Measurements from ENCODE around the gene PRX.

PRX gene

DNA sequence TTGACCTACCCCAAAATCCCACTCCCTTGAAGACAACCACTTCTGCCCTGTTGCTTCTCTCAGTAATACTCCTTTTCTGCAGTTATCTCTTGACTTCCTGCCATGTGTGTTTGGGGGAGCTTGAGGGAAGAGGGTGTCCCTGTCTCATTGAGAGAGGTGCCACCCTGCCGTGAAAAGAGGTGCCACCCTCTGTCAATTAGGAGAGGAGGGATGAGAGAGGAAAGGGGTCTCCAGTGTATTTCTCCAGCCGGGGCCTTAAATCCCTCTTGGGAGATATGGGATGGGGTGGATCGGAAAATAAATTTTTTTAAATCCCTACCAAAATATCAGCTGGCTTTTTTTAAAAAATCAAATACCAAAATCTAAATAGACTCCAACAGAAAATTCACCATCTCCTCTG is 48.2 kb downstream of the PRX start:
- TF ChIP-seq GATA1 (IDR thresholded peaks at IDR 0.05; ENCODE audit: low read depth, low read length) (no peak), POLR2A (IDR thresholded peaks at IDR 0.05; ENCODE audit: low read length) (no peak)
- peak in 1 of 2 experiments; percentile 30 for DNase-seq

DNA sequence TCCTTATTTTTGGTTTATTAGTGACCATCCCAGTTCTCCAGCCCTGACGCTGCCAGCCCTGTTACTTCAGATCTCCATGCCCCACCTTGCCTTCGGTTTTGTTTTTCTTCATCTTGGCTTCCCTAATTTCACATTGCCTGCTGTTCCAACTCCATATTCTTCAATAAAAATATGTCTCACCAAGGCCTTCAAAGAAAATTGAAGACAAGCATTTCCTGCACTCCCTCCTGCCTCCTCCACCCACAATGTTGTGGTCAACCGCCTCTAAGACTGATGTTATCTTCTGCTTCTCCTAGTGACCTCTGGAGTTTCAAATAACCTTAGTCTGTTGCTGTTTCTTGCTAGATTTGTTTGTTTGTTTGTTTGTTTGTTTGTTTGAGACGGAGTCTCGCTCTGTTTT is 50.1 kb downstream of the PRX start:
- DNase-seq = peak; percentile 49 to 67

DNA sequence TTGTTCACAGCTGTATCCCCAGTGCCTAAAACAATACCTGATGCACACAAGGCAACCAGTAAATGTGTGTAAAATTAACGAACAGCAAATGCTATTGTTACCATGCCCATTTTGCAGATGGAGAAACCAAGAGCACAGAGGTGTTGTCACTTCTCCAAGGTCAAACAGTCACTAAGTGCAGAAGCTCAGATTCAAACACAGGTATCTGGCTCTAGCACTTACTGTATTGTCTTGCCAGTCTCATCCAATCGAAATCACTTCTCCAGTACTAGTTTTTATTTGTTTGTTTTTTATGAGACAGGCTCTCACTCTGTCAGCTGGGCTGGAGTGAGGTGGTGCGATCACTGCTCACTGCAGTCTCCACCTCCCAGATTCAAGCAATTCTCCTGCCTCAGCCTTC is 51.0 kb downstream of the PRX start:
- no peak for DNase-seq
- TF ChIP-seq GATA1 (IDR thresholded peaks at IDR 0.05; ENCODE audit: low read depth, low read length) (no peak), POLR2A (IDR thresholded peaks at IDR 0.05; ENCODE audit: low read length) (no peak)

More for the DNA sequence above, 50.1 kb downstream of the PRX start:
- TF ChIP-seq GATA1 (IDR thresholded peaks at IDR 0.05; ENCODE audit: low read depth, low read length) (no peak), POLR2A (IDR thresholded peaks at IDR 0.05; ENCODE audit: low read length) (no peak)

DNA sequence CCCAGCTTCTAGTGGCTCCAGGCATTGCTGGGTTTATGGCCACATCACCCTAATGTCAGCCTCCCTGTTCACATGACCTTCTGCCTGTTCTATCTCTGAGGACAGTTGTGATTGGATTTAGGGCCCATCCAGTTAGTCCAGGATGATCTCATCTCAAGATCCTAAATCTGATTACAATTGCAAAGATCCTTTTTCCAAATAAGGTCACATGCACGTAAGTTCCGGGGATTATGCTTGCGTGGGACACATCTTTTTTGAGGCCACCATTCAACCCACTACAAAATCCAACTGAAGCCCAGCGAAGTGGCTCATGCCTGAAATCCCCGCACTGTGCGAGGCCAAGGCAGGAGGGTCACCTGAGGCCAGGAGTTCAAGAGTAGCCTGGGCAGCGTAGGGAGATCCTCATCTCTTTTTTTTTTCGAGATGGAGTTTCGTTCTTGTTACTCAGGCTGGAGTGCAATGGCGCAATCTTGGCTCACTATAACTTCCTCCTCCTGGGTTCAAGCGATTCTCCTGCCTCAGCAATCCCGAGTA is 52.4 kb downstream of the PRX start:
- TF ChIP-seq POLR2A (IDR thresholded peaks at IDR 0.05; ENCODE audit: low read length) (no peak), GATA1 (IDR thresholded peaks at IDR 0.05; ENCODE audit: low read depth, low read length) (no peak)
- DNase-seq = no peak

DNA sequence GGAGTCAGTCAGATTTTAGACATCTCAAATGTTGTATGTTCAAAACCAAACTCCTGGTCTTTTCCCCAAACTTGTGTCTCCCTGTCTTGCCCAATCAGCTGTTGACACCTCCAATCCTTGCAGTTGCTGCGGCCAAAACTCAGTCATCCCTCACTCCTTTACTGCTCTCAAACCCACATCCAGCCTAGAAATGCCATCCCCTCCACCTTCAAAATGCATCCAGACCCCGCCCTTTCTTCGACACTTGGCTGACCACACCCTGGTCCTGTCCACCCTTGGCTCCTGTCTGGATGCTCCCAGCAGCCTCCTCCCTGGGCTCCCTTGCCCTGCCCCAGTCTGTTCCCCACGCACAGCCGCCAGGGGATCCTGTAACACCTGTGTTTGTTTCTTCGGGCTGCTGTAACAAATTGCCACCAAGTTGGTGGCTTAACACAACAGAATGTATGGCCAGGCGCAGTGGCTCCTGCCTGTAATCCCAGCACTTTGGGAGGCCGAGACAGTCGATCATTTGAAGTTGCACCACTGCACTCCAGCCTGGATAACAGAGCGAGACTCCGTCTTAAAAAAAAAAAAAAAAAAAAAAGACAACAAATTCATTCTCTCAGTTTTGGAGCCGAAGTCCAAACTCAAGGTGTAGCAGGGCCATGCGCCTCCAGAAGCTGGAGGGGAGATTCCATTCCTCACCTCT is 53.0 kb downstream of the PRX start:
- no peak for DNase-seq
- no peak for TF ChIP-seq GATA1 (IDR thresholded peaks at IDR 0.05; ENCODE audit: low read depth, low read length)
- TF ChIP-seq POLR2A (IDR thresholded peaks at IDR 0.05; ENCODE audit: low read length) = no peak

DNA sequence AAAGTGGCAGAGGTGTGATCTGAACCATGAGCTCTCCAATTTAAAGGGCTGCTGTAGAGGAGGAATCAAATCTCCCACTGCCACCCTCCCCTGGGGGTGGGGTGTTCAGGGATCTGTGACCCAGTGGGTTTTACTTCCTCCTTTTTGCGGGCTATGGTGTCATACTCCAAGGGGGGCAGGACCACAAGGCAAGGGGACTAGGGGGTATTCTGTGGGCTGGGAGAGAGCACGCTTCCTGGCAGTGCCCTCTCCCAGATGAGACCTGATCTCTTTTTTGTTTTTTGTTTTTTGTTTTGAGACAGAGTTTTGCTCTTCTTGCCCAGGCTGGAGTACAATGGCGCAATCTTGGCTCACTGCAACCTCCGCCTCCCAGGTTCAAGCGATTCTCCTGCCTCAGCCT is 54.4 kb downstream of the PRX start:
- DNase-seq = no peak

DNA sequence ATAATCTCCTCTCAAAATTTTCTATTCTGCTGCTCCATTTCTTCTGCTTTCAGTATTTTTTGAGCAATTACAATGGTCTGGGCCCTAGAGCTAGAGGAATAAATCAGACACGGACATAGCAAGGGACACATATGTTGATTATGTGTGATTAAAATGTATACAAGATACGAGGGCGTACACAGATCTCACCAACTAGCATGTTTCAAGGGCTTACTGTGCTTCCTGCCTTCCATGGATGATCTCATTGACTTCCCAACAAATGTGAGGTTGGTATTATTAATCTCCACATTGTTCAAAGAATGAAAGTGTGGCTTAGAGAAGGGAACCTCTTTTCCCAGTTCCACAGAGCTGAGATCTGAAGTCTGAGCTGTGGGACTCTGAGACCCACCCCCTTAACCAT is 55.5 kb downstream of the PRX start:
- no peak for TF ChIP-seq GATA1 (IDR thresholded peaks at IDR 0.05; ENCODE audit: low read depth, low read length)
- TF ChIP-seq POLR2A (IDR thresholded peaks at IDR 0.05; ENCODE audit: low read length) = no peak
- DNase-seq = no peak

More for the DNA sequence above, 54.4 kb downstream of the PRX start:
- no peak for TF ChIP-seq GATA1 (IDR thresholded peaks at IDR 0.05; ENCODE audit: low read depth, low read length)
- TF ChIP-seq POLR2A (IDR thresholded peaks at IDR 0.05; ENCODE audit: low read length) = no peak

DNA sequence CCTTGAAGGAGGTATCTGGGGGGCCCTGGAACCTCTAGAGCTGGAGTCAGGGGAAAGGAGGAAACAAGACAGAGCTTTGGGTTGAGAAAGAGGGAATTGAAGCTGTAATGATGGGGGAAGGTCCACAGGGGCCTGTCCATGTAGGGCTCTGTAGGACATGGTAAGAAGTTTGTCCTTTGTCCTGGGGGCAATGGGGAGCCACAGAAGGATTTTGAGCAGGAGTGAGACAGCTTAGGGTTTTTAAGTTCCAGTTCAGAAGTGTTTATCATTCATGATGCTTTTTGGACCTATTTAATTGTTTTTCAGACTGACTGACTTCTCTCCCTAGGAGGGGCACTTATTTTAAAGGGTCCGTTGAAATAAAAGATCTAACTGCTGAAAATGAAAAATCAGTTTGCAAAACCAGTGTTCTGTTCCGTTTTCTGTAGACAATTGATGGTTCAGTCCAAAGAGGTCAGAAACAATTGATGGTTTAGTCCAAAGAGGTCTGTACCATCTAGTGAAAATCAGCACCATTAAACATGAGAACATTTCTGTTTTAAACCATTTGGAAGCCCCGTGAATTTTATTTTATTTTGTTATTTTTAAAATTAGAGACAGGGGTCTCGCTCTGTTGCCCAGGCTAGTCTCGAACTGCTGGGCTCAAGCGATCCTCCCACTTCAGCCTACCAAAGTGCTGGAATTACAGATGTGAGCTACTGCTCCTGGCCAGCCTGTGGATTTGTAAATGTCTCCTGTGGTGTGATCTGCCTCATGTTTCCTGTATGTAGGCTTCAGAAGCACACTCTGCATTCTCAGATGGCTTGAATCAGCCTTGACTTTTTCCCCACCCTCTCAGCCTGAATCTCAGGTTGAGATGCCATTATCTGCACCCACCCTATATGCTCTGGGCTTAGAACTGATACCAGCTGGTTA is 56.2 kb downstream of the PRX start:
- TF ChIP-seq GATA1 (IDR thresholded peaks at IDR 0.05; ENCODE audit: low read depth, low read length) (no peak), POLR2A (IDR thresholded peaks at IDR 0.05; ENCODE audit: low read length) (no peak)
- DNase-seq = no peak

DNA sequence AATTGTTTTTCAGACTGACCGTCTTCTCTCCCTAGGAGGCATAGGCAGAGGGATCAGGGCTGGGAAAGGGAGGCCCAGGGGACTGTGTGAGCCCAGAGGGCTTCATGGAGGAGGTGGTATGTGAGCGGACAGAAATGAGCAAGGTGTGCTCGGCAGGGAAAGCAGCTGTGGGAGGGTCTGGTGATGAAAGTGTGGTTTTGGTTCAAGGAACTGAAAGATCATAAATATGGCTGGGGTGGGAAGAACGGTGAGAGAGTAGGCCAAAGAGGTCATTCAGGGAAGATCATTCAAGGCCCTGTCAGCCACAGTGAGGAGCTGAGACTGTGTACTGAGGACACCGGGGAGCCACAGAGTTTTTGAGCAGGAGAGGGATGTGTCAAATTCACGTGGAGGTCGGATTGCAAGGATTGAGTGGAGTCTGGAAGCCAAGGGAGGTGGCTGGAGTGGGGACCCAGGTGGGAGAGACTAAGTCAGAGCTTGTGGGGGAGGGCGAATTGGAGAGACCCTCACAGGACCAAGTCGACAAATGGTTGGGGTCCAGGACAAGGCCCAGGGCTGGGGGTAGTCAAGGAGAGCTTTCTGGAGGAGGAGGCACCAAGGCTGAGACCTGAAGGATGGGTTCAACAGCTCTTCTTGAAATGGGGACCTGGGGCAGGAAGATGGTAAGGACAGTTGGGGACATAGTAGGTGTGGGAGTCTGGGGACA is 57.0 kb downstream of the PRX start:
- no peak for TF ChIP-seq POLR2A (IDR thresholded peaks at IDR 0.05; ENCODE audit: low read length)
- no peak for TF ChIP-seq GATA1 (IDR thresholded peaks at IDR 0.05; ENCODE audit: low read depth, low read length)
- DNase-seq = no peak

DNA sequence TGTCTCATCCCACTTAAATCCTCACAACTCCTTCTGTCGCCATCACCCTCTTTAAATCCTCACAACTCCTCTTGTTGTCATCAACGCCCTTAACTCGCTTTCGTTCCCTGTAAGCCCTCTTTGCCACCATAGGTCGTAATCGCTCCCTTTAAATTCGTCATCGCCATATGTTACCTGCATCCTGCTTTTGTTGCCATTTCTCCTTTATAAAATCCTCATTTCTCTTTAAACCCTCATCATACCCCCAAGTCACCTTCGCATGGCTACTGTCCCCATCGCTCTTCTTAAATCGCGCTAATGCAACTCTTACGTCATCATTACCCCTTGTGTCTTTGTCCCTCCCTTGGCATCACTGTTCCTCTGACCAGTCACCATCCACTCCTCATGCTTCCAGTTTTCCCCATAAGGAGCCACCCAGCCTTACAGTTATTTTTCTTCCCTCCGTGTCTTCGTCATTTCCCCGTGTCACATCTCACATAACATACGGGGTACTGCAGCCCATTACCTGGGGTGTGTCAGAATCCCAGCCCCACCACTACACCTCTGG is 64.1 kb downstream of the PRX start:
- DNase-seq = peak; percentile 76
- no peak for TF ChIP-seq POLR2A (IDR thresholded peaks at IDR 0.05; ENCODE audit: low read length)
- TF ChIP-seq GATA1 (IDR thresholded peaks at IDR 0.05; ENCODE audit: low read depth, low read length) = no peak

DNA sequence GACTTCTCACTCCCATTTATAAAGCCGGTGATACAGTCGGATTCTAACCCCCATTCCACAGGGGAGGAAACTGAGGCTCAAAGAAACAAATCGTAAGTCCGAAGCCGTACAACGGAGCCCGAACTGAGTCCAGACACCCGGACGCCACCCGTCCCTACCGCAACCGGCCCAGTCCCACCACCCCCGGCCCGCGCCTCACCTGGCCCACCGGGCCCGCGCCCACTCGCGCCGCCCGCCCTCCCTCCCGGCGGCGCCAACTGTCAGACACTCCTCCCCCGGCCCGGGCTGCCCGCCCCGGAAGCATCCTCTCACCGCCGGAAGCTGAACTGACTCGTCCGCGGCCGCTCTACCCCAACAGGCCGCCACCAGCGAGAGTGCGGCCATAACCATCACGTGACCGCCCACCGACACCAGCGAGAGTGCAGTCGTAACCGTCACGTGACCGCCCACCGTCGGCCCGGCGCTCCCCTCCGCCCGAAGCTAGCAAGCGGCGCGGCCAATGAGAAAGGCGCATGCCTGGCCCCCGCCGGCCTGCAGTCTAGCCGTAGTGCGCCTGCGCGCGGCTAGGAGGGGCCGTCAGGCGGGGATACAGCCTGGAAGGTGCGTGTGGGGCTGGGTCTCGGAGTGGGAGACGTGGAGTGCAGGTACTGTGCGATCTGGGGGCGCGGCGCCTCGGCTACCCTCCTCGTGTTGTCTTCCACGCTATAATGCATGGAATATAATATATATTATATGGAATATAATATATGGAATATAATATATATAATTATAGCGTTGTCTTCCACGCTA is 64.9 kb downstream of the PRX start, which contains the start of the genes C19orf47 and PLD3:
TSS of gene C19orf47 (minus strand) at position 273 of the 789 bp plus-strand sequence. CDS start 6,540 bp downstream, outside the sequence.
TSS of gene PLD3 (plus strand) at position 571 of the 789 bp plus-strand sequence. CDS start 17,789 bp downstream, outside the sequence.
- DNase-seq = peak; percentile 100
- TF ChIP-seq POLR2A (IDR thresholded peaks at IDR 0.05; ENCODE audit: low read length) = peak; percentile 69
- TF ChIP-seq GATA1 (IDR thresholded peaks at IDR 0.05; ENCODE audit: low read depth, low read length) = no peak

DNA sequence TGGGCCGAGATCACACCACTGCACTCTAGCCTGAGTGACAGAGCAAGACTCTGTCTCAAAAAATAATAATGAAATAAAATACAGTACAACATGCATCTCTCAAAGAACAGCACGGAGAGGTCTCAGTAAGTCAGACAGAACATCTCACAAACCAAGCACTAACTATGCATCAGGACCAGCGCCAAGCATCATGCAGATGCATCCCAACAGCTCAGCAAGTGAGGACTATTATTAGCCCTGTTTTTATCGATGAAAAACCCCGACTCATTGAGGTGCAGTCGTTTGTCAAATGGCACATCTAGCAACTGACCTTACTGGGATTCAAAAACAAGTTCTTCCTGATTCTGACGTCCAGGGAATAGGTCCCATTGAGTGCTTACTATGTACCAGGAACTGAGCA is 68.8 kb downstream of the PRX start:
- no peak for TF ChIP-seq GATA1 (IDR thresholded peaks at IDR 0.05; ENCODE audit: low read depth, low read length)
- no peak for TF ChIP-seq POLR2A (IDR thresholded peaks at IDR 0.05; ENCODE audit: low read length)
- peak in 1 of 2 experiments; percentile 25 for DNase-seq

All from erythroblast (primary cell).